Parathyroid adenoma (tissue), 2 donors: ENCODE measurements around the gene PRELP.

Source experiments
- H2AFZ ChIP-seq: fragments of 300-600 bp; sonication (generic); one replicate; pipeline ENCODE4 v1.7.0; 2017; ENCODE audit warnings: antibody characterized with exemption, mild to moderate bottlenecking
- H3K27ac ChIP-seq: fragments of 300-600 bp; sonication (generic); one replicate; pipeline ENCODE4 v1.7.0; 2017
- H3K27me3 ChIP-seq: fragments of 300-600 bp; sonication (generic); one replicate; pipeline ENCODE4 v1.7.0; 2017; ENCODE audit warnings: low read length; ENCODE audit not compliant: control insufficient read depth, insufficient read depth
- H3K36me3 ChIP-seq: fragments of 300-600 bp; sonication (generic); one replicate; pipeline ENCODE4 v1.7.0; 2017; ENCODE audit warnings: low read length; ENCODE audit not compliant: control insufficient read depth, insufficient read depth
- H3K4me1 ChIP-seq: fragments of 300-600 bp; sonication (generic); one replicate; pipeline ENCODE4 v1.7.0; 2017; ENCODE audit warnings: control low read depth
- H3K4me2 ChIP-seq: fragments of 300-600 bp; sonication (generic); one replicate; pipeline ENCODE4 v1.7.0; 2017; ENCODE audit warnings: low read length
- H3K4me3 ChIP-seq: fragments of 300-600 bp; sonication (generic); one replicate; pipeline ENCODE4 v1.7.0; 2017; ENCODE audit warnings: low read depth, low read length
- H3K79me2 ChIP-seq: fragments of 300-600 bp; sonication (generic); one replicate; pipeline ENCODE4 v1.7.0; 2017; ENCODE audit warnings: control low read depth
- H3K9ac ChIP-seq: fragments of 300-600 bp; sonication (generic); one replicate; pipeline ENCODE4 v1.7.0; 2017; ENCODE audit warnings: mild to moderate bottlenecking
- H3K9me3 ChIP-seq: fragments of 300-600 bp; sonication (generic); one replicate; pipeline ENCODE4 v1.7.0; 2017; ENCODE audit warnings: low read length; ENCODE audit not compliant: control insufficient read depth
- CTCF ChIP-seq: fragments of 300-600 bp; sonication (generic); IDR thresholded peaks from one replicate; pipeline ENCODE4 v1.7.0; 2017; ENCODE audit warnings: antibody characterized with exemption, mild to moderate bottlenecking
- donor health status: primary hyperparathyroidism.

The PRELP gene

GRCh38 chr1:203512848-203513584, 37.4 kb downstream of the PRELP start:
- Histone ChIP-seq H2AFZ (no peak overlapping the region), H3K9ac (no peak overlapping the region), H3K79me2 (no peaks in the 10 kb centered on the region), H3K9me3 (no peaks in the 10 kb centered on the region), H3K27ac (no peak overlapping the region), H3K4me3 (no peak overlapping the region), H3K4me2 (no peak overlapping the region), H3K36me3 (no peaks in the 10 kb centered on the region), H3K4me1 (no peaks in the 10 kb centered on the region), H3K27me3 (no peaks in the 10 kb centered on the region)
- TF ChIP-seq CTCF = no peak

DNA sequence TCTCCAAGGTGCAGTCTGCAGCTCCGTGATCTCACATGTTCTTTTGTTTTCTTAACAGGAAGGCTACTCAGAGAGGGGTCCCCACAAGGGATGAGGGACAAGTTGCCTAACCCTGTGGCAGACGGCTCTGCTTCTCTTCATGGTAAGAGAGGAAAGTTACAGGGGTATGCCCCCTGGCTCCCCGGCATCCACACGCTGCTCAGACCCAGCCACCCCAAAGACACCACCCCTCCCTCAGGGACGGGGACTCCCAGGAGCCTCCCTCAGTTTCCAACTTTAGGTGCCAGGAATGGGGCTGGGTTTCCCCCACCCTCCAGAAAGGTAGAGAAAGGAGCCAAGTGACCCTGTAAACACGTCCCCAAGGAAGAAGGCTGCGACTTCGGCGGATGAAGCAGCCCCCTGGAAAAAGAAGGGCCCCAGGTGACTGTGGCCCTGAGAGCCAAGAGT, 38.0 kb downstream of the PRELP start:
- Histone ChIP-seq H3K36me3 (no peaks in the 10 kb centered on the region), H3K27ac (no peak overlapping the region), H3K4me1 (no peaks in the 10 kb centered on the region)

DNA sequence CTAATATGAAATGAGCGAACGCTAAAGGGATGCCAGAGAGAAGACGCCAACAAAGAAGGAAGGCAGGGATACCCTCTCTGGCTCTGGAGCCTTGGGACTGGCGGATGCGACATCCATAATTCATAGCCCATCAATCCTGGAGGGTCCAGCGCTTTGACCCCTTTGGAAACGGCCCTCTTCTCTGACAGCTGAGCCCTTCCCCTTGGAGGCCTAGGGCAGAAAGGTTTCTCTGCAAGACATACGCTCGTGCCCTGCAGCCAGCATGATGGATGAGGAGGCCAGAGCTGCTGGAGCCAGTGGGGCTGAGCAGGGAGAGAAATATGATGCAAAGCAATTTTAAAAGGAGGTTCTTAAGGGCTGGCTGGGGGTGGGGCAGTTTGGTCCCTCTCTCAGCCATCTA, 40.6 kb downstream of the PRELP start:
- H3K27ac ChIP-seq = no peak overlapping the region
- H3K4me3 ChIP-seq = no peak overlapping the region
- no peaks in the 10 kb centered on the region for H3K9me3 ChIP-seq
- no peak for TF ChIP-seq CTCF
- no peak overlapping the region for H3K9ac ChIP-seq
- H3K4me1 ChIP-seq = no peaks in the 10 kb centered on the region
- H3K79me2 ChIP-seq = no peaks in the 10 kb centered on the region
- H3K36me3 ChIP-seq = no peaks in the 10 kb centered on the region
- no peak overlapping the region for H3K4me2 ChIP-seq
- no peaks in the 10 kb centered on the region for H3K27me3 ChIP-seq
- H2AFZ ChIP-seq = no peak overlapping the region

More for the DNA sequence above, 38.0 kb downstream of the PRELP start:
- Histone ChIP-seq H3K27me3 (no peaks in the 10 kb centered on the region), H3K4me2 (no peak overlapping the region), H3K4me3 (no peak overlapping the region), H3K9ac (no peak overlapping the region), H2AFZ (no peak overlapping the region), H3K79me2 (no peaks in the 10 kb centered on the region), H3K9me3 (no peaks in the 10 kb centered on the region)
- TF ChIP-seq CTCF = no peak

- Histone ChIP-seq H3K9ac (no peak overlapping the region), H3K27me3 (no peaks in the 10 kb centered on the region), H3K79me2 (no peaks in the 10 kb centered on the region), H3K4me2 (no peak overlapping the region), H3K9me3 (no peaks in the 10 kb centered on the region), H2AFZ (no peak overlapping the region), H3K4me3 (no peak overlapping the region), H3K27ac (no peak overlapping the region), H3K4me1 (no peaks in the 10 kb centered on the region), H3K36me3 (no peaks in the 10 kb centered on the region)
- TF ChIP-seq CTCF = no peak
Measured at GRCh38 chr1:203516906-203517305, 41.3 kb downstream of the PRELP start.
